NCI-H2107 (cell line): ENCODE data around the gene MYNN.

ENCODE experiments used
- DNase-seq: peaks from one replicate; lab custom pipeline; 2025; lab: John Stamatoyannopoulos, UW

The MYNN gene

GRCh38 chr3:169777822-169778221 lies 4.6 kb downstream of the MYNN start:
- DNase-seq, result no peak

- DNase-seq, result no peak
Measured at GRCh38 chr3:169780742-169781141, 7.5 kb downstream of the MYNN start.

GRCh38 chr3:169781209-169781855 lies 8.1 kb downstream of the MYNN start:
- no peak for DNase-seq

GRCh38 chr3:169787120-169787519 lies 13.9 kb downstream of the MYNN start:
- no peak for DNase-seq

GRCh38 chr3:169787791-169788190 lies 14.6 kb downstream of the MYNN start:
- DNase-seq, result no peak

- no peak for DNase-seq
Measured at GRCh38 chr3:169790219-169790618, 17.0 kb downstream of the MYNN start.

- no peak for DNase-seq
Measured at GRCh38 chr3:169790687-169791429, 17.7 kb downstream of the MYNN start.

GRCh38 chr3:169792359-169792758 lies 19.2 kb downstream of the MYNN start:
- DNase-seq, result no peak

GRCh38 chr3:169804681-169805080 lies 31.5 kb downstream of the MYNN start:
- DNase-seq, result no peak

GRCh38 chr3:169809230-169809795 lies 36.1 kb downstream of the MYNN start:
- no peak for DNase-seq

GRCh38 chr3:169811631-169812331 lies 38.6 kb downstream of the MYNN start:
- peak; percentile 49 for DNase-seq

- DNase-seq, result peak; percentile 77
Measured at GRCh38 chr3:169812332-169813235, 39.4 kb downstream of the MYNN start, which contains the start of the genes LRRC34 and LRRIQ4. Gene LRRC34, minus strand, starts transcription at chr3:169812904. Its CDS starts 356 bp downstream, at chr3:169812548. Gene LRRIQ4, plus strand, starts transcription at chr3:169812870. Its CDS starts 9,052 bp downstream, at chr3:169821922.

- DNase-seq, result no peak
Measured at GRCh38 chr3:169813278-169813677, 40.1 kb downstream of the MYNN start.

GRCh38 chr3:169813757-169814517 lies 40.7 kb downstream of the MYNN start:
- DNase-seq, result peak; percentile 82

GRCh38 chr3:169815590-169816150 lies 42.5 kb downstream of the MYNN start:
- no peak for DNase-seq

- DNase-seq, result no peak
Measured at GRCh38 chr3:169818316-169818715, 45.1 kb downstream of the MYNN start.

GRCh38 chr3:169822091-169822490 lies 48.9 kb downstream of the MYNN start:
- DNase-seq, result no peak

- peak; percentile 84 for DNase-seq
Measured at GRCh38 chr3:169822540-169822939, 49.3 kb downstream of the MYNN start.

- DNase-seq, result no peak
Measured at GRCh38 chr3:169822983-169823382, 49.8 kb downstream of the MYNN start.

GRCh38 chr3:169825316-169825715 lies 52.1 kb downstream of the MYNN start:
- no peak for DNase-seq
